SK-N-SH (cell line): ENCODE measurements around the gene FAM131B. TPM values are rescaled to one million over a fixed set of nuclear protein-coding genes. Genes with fewer than 3 reads are reported as not detected.

Experiments used
- CTCF ChIA-PET: fragments of 300-600, 350-600 bp; formaldehyde crosslinking; extraction: SDS; loops from one replicate; lab custom pipeline; 2021; lab: Yijun Ruan, JAX
- POLR2A ChIA-PET: fragments of 350-600 bp; sonication (Branson Sonifier 250); formaldehyde crosslinking; extraction: SDS; loops from one replicate; lab custom pipeline; 2020; ENCODE audit warnings: antibody characterized with exemption, inconsistent platforms; lab: Yijun Ruan, JAX
- DNase-seq: peaks from one replicate; pipeline ENCODE4 v3.0.0; 2012
- H2AFZ ChIP-seq: fragments of 200-600 bp; sonication (generic); 2 replicates; pipeline ENCODE4 v1.8.1; 2016; ENCODE audit warnings: antibody characterized with exemption, mild to moderate bottlenecking, low read depth
- H3F3A ChIP-seq: fragments of 200-600 bp; sonication (generic); replicated peaks from 2 replicates; pipeline ENCODE3; 2016; ENCODE audit warnings: antibody characterized with exemption, mild to moderate bottlenecking; ENCODE audit not compliant: insufficient read depth
- H3K27ac ChIP-seq, 2 experiments: fragments of 200-500 bp in 1 of 2; fragments of 200-600 bp in 1 of 2; sonication (Bioruptor generic) in 1 of 2; sonication (generic), shearing (Covaris generic) in 1 of 2; 2 replicates each; pipeline versions ENCODE4 v1.5.1 to v1.6.1; 2014 to 2016; ENCODE audit warnings: low read depth in 2 of 2, inconsistent platforms in 1 of 2, low read length in 1 of 2, mild to moderate bottlenecking in 1 of 2, mixed read lengths in 1 of 2
- H3K27me3 ChIP-seq: fragments of 200-600 bp; sonication (generic), shearing (Covaris generic); 2 replicates; pipeline ENCODE4 v1.6.1; 2016; ENCODE audit warnings: mixed run types; ENCODE audit not compliant: insufficient read depth
- H3K36me3 ChIP-seq, 2 experiments: fragments of 200-500 bp in 1 of 2; fragments of 200-600 bp in 1 of 2; sonication (Bioruptor generic) in 1 of 2; sonication (generic) in 1 of 2; replicated peaks in 1 of 2; 2 replicates each; pipeline versions ENCODE3 to v1.5.1; 2014 to 2016; ENCODE audit warnings: low read length in 1 of 2, mild to moderate bottlenecking in 1 of 2; ENCODE audit not compliant: insufficient read depth in 2 of 2, control insufficient read depth in 1 of 2
- H3K4me1 ChIP-seq, 2 experiments: fragments of 200-500 bp in 1 of 2; fragments of 200-600 bp in 1 of 2; sonication (Bioruptor generic) in 1 of 2; sonication (generic), shearing (Covaris generic) in 1 of 2; 2 replicates each; pipeline versions ENCODE4 v1.5.1 to v1.6.1; 2014 to 2016; ENCODE audit warnings: low read depth in 1 of 2, low read length in 1 of 2, mixed run types in 1 of 2; ENCODE audit not compliant: insufficient read depth in 2 of 2, control insufficient read depth in 1 of 2
- H3K4me2 ChIP-seq: fragments of 200-600 bp; sonication (generic), shearing (Covaris generic); 2 replicates; pipeline ENCODE4 v1.6.1; 2017; ENCODE audit warnings: mixed run types
- H3K4me3 ChIP-seq, 2 experiments: fragments of 200-500 bp in 1 of 2; fragments of 200-600 bp in 1 of 2; sonication (Bioruptor generic) in 1 of 2; sonication (generic), shearing (Covaris generic) in 1 of 2; 2 replicates each; pipeline versions ENCODE4 v1.5.1 to v1.8.1; 2014 to 2016; ENCODE audit warnings: low read depth in 2 of 2, inconsistent platforms in 1 of 2, low read length in 1 of 2, mild to moderate bottlenecking in 1 of 2, mixed read lengths in 1 of 2, moderate library complexity in 1 of 2
- H3K79me2 ChIP-seq: fragments of 200-600 bp; sonication (generic); 2 replicates; pipeline ENCODE4 v1.8.1; 2017; ENCODE audit warnings: mild to moderate bottlenecking; ENCODE audit not compliant: insufficient read depth
- H3K9ac ChIP-seq: fragments of 200-600 bp; sonication (generic); 2 replicates; pipeline ENCODE4 v1.6.1; 2017; ENCODE audit warnings: mixed run types
- H3K9me2 ChIP-seq: fragments of 200-600 bp; sonication (generic); 2 replicates; pipeline ENCODE4 v1.6.1; 2017; ENCODE audit warnings: mixed run types
- H3K9me3 ChIP-seq: fragments of 200-600 bp; sonication (generic); 2 replicates; pipeline ENCODE4 v1.6.1; 2017; ENCODE audit warnings: mixed run types, mild to moderate bottlenecking, moderate library complexity
- H4K20me1 ChIP-seq: fragments of 200-600 bp; sonication (generic); 2 replicates; pipeline ENCODE4 v1.6.1; 2017; ENCODE audit warnings: mild to moderate bottlenecking, mixed run types; ENCODE audit not compliant: insufficient read depth
- CHD2 ChIP-seq: fragments of 150-350 bp; IDR thresholded peaks from 2 replicates; pipeline ENCODE4 v1.6.1; 2018; ENCODE audit warnings: low read length; ENCODE audit not compliant: partially characterized antibody
- FOSL2 ChIP-seq: IDR thresholded peaks from 2 replicates; pipeline ENCODE4 v1.4.0; 2012; ENCODE audit warnings: low read depth, mild to moderate bottlenecking, moderate library complexity, borderline replicate concordance
- FOXJ3 ChIP-seq: sonication (generic); formaldehyde crosslinking; IDR thresholded peaks from 2 replicates; pipeline ENCODE4 v1.5.1; 2020; ENCODE audit warnings: mild to moderate bottlenecking, missing genetic modification reagents
- FOXM1 ChIP-seq: IDR thresholded peaks from 2 replicates; pipeline ENCODE4 v1.4.0; 2012; ENCODE audit warnings: low read depth, mild to moderate bottlenecking
- NRF1 ChIP-seq: IDR thresholded peaks from 2 replicates; pipeline ENCODE4 v1.6.1; 2012; ENCODE audit warnings: low read depth, mild to moderate bottlenecking, low read length
- RCOR1 ChIP-seq: fragments of 150-350 bp; IDR thresholded peaks from 2 replicates; pipeline ENCODE4 v1.6.1; 2017; ENCODE audit warnings: antibody characterized with exemption, low read length
- RFX5 ChIP-seq: IDR thresholded peaks from 2 replicates; pipeline ENCODE4 v1.6.1; 2012; ENCODE audit warnings: mild to moderate bottlenecking, improper control_type of control experiment, low read length
- RXRA ChIP-seq: IDR thresholded peaks from 2 replicates; pipeline ENCODE4 v1.4.0; 2012; ENCODE audit warnings: low read depth, mild to moderate bottlenecking, borderline replicate concordance
- SIN3A ChIP-seq: IDR thresholded peaks from 2 replicates; pipeline ENCODE4 v1.6.1; 2012; ENCODE audit warnings: low read depth, mild to moderate bottlenecking, low read length, moderate library complexity, borderline replicate concordance
- SMC3 ChIP-seq: IDR thresholded peaks from 2 replicates; pipeline ENCODE4 v1.6.1; 2012; ENCODE audit warnings: low read depth, low read length, improper control_type of control experiment
- TAF1 ChIP-seq: IDR thresholded peaks from 2 replicates; pipeline ENCODE4 v1.6.1; 2012; ENCODE audit warnings: low read depth, mild to moderate bottlenecking, low read length, moderate library complexity, borderline replicate concordance
- TCF12 ChIP-seq: IDR thresholded peaks from 2 replicates; pipeline ENCODE4 v1.4.0; 2012
- WGBS: methylation state at CpG from one replicate; pipeline ENCODE4 v1.1.6; 2017; ENCODE audit warnings: low lambda C conversion rate; 5-methylcytosine and 5-hydroxymethylcytosine counted together
- polyA plus RNA-seq, 3 experiments: library from polyadenylated mRNA; depleted of rRNA; stranded (reverse); fragments of >200 nt; gene quantifications; 2 replicates each; pipeline ENCODE4 v1.2.3, GENCODE V29; 2012
- TF ChIP-seq, protein P1 (sequence below): IDR thresholded peaks from 2 replicates; pipeline ENCODE4 v1.4.0; 2012; ENCODE audit warnings: low read depth, borderline replicate concordance
- TF ChIP-seq, protein P2 (sequence below): IDR thresholded peaks from 2 replicates; pipeline ENCODE4; 2012
- TF ChIP-seq, protein P3 (sequence below): fragments of 150-350 bp; IDR thresholded peaks from 2 replicates; pipeline ENCODE4 v1.6.1; 2017; ENCODE audit warnings: antibody characterized with exemption, low read length, low read depth, borderline replicate concordance
- TF ChIP-seq, protein P4 (sequence below): IDR thresholded peaks from 2 replicates; pipeline ENCODE4 v1.6.1; 2012; ENCODE audit warnings: mild to moderate bottlenecking, low read depth, low read length, moderate library complexity
- TF ChIP-seq, protein P5 (sequence below): IDR thresholded peaks from 2 replicates; pipeline ENCODE4 v1.4.0; 2012; ENCODE audit warnings: low read depth

Gene FAM131B
- polyA plus RNA-seq, 1 of the 3 experiments (the other 2 are of a cell fraction), result 43.6 TPM

DNA sequence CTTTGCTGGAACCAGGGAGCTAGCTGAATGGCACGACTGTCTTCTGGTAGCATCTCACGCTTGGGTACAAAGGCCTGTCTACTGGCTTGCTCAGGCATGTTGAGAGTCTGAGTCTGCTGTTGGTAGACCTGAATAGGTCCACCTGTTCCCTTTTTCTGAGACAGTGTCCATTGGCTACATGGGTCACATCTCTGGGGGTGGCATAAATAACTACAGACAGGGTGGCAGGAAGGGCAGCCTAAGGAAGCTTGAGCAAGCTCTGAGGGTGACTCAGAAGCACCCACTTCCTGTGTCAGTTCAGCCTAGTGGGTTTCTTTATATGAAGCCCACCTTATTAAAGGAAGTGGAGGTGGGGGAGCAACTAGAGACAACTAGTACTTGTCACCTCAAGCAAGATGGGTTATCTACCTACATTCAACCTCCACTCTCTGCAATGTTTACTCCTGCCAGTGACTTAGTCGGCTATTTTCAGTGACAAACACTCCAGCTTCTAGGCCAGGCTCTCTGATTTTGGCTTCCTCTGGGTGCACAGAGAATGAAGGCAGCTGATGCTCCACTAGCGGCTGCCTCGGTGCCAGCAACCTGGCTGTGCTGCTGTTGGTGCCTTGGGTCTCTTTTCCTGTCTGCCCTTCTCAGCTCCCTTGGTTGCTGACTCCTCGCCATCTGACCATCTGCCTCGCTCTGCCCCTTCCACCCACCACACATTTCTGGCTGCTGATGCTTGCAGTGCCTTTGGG is 13.0 kb upstream of the FAM131B start:
- Histone ChIP-seq H3K4me1 (peaks cover 9 to 40% of the 10 kb centered on the region in 2 experiments; a peak in 3 of 4 replicates), H4K20me1 (no peaks in the 10 kb centered on the region), H3K79me2 (peaks cover 34% of the 10 kb centered on the region), H3F3A (peaks cover 23% of the 10 kb centered on the region), H3K36me3 (no peaks in the 10 kb centered on the region), H2AFZ (no peak overlapping the region), H3K4me3 (no peak overlapping the region), H3K9me3 (no peaks in the 10 kb centered on the region), H3K9ac (no peak overlapping the region), H3K27me3 (no peaks in the 10 kb centered on the region), H3K27ac (peak overlapping the region in 1 of 2 experiments; percentile 27; a peak in 2 of 4 replicates), H3K4me2 (peak overlapping the region; percentile 25), H3K9me2 (no peaks in the 10 kb centered on the region)
- TF ChIP-seq TAF1, result no peak
- 0 out of 2 replicates have a peak, but pooled peaks have one; percentile 14 for TF ChIP-seq FOSL2
- no peak for DNase-seq
- ChIA-PET POLR2A (no interaction called here), CTCF (interaction anchor here (2.4 to 4.1 kb wide), 2 partner anchors 30 to 135 kb away, joined by 8 to 20 read pairs; no protein-coding TSS in a partner anchor)
- WGBS, result 95% methylated on average over 7 of the region's 7 CpGs

DNA sequence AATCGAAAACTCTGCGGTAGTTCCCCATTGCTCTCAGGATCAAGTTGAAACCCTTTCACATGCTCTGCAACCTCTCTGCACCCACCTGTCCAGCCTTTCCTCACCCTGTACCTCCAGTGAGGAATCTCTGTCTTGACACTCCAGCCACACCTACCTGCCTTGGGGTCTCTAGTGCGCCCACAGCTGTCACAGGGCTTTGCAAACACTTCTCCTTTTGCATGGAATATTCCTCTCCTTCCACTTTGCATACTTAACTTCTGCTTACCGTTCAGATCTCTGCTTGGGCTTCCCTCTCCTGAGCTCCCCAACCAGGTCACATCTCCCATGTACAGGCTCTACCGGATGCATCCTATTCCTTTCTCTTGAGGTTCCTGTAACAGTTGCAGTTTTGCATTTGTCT is 12.0 kb upstream of the FAM131B start:
- no peak for DNase-seq
- CTCF ChIA-PET, result interaction anchor here (1.3 to 4.1 kb wide), 4 partner anchors 15 to 134 kb away, joined by 3 to 20 read pairs (median 11); no protein-coding TSS in a partner anchor

More for the DNA sequence above, 12.0 kb upstream of the FAM131B start:
- Histone ChIP-seq H3K4me1 (peaks cover 5 to 40% of the 10 kb centered on the region in 2 experiments; a peak in 3 of 4 replicates), H3F3A (peaks cover 20% of the 10 kb centered on the region), H3K27me3 (no peaks in the 10 kb centered on the region), H3K4me2 (no peak overlapping the region), H3K9me3 (no peaks in the 10 kb centered on the region), H3K4me3 (no peak overlapping the region), H4K20me1 (no peaks in the 10 kb centered on the region)
- TF ChIP-seq, protein P1, sequence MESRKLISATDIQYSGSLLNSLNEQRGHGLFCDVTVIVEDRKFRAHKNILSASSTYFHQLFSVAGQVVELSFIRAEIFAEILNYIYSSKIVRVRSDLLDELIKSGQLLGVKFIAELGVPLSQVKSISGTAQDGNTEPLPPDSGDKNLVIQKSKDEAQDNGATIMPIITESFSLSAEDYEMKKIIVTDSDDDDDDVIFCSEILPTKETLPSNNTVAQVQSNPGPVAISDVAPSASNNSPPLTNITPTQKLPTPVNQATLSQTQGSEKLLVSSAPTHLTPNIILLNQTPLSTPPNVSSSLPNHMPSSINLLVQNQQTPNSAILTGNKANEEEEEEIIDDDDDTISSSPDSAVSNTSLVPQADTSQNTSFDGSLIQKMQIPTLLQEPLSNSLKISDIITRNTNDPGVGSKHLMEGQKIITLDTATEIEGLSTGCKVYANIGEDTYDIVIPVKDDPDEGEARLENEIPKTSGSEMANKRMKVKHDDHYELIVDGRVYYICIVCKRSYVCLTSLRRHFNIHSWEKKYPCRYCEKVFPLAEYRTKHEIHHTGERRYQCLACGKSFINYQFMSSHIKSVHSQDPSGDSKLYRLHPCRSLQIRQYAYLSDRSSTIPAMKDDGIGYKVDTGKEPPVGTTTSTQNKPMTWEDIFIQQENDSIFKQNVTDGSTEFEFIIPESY, result no peak
- TF ChIP-seq, protein P2, sequence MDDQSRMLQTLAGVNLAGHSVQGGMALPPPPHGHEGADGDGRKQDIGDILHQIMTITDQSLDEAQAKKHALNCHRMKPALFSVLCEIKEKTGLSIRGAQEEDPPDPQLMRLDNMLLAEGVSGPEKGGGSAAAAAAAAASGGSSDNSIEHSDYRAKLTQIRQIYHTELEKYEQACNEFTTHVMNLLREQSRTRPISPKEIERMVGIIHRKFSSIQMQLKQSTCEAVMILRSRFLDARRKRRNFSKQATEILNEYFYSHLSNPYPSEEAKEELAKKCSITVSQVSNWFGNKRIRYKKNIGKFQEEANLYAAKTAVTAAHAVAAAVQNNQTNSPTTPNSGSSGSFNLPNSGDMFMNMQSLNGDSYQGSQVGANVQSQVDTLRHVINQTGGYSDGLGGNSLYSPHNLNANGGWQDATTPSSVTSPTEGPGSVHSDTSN, result no peak
- TF ChIP-seq NRF1 (no peak), RCOR1 (no peak), SIN3A (no peak), FOXM1 (no peak), RXRA (no peak), RFX5 (no peak), CHD2 (no peak), FOXJ3 (no peak), FOSL2 (no peak), TCF12 (no peak), SMC3 (no peak)
- TF ChIP-seq, protein P3, sequence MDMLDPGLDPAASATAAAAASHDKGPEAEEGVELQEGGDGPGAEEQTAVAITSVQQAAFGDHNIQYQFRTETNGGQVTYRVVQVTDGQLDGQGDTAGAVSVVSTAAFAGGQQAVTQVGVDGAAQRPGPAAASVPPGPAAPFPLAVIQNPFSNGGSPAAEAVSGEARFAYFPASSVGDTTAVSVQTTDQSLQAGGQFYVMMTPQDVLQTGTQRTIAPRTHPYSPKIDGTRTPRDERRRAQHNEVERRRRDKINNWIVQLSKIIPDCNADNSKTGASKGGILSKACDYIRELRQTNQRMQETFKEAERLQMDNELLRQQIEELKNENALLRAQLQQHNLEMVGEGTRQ, result no peak
- TF ChIP-seq, protein P4, sequence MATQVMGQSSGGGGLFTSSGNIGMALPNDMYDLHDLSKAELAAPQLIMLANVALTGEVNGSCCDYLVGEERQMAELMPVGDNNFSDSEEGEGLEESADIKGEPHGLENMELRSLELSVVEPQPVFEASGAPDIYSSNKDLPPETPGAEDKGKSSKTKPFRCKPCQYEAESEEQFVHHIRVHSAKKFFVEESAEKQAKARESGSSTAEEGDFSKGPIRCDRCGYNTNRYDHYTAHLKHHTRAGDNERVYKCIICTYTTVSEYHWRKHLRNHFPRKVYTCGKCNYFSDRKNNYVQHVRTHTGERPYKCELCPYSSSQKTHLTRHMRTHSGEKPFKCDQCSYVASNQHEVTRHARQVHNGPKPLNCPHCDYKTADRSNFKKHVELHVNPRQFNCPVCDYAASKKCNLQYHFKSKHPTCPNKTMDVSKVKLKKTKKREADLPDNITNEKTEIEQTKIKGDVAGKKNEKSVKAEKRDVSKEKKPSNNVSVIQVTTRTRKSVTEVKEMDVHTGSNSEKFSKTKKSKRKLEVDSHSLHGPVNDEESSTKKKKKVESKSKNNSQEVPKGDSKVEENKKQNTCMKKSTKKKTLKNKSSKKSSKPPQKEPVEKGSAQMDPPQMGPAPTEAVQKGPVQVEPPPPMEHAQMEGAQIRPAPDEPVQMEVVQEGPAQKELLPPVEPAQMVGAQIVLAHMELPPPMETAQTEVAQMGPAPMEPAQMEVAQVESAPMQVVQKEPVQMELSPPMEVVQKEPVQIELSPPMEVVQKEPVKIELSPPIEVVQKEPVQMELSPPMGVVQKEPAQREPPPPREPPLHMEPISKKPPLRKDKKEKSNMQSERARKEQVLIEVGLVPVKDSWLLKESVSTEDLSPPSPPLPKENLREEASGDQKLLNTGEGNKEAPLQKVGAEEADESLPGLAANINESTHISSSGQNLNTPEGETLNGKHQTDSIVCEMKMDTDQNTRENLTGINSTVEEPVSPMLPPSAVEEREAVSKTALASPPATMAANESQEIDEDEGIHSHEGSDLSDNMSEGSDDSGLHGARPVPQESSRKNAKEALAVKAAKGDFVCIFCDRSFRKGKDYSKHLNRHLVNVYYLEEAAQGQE, result no peak
- TF ChIP-seq, protein P5, sequence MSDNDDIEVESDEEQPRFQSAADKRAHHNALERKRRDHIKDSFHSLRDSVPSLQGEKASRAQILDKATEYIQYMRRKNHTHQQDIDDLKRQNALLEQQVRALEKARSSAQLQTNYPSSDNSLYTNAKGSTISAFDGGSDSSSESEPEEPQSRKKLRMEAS, result no peak
- TF ChIP-seq, all 33 proteins: peak for 0
- Histone ChIP-seq H3K27ac (no peak overlapping the region), H3K9ac (no peak overlapping the region), H3K9me2 (no peaks in the 10 kb centered on the region), H3K79me2 (peaks cover 25% of the 10 kb centered on the region), H3K36me3 (no peaks in the 10 kb centered on the region), H2AFZ (no peak overlapping the region)
- 91% methylated on average over 5 of the region's 5 CpGs for WGBS
- POLR2A ChIA-PET, result interaction anchor here (0.9 kb wide), 1 partner anchor 101 kb away, joined by 4 read pairs; no protein-coding TSS in a partner anchor
